ENCODE results near the gene ARL17A.
"Not testable (repeated sequence)": the region's sequence is repeated elsewhere in the genome, so short reads cannot be mapped to it uniquely, and the experiment has no call there.

Gene ARL17A

DNA sequence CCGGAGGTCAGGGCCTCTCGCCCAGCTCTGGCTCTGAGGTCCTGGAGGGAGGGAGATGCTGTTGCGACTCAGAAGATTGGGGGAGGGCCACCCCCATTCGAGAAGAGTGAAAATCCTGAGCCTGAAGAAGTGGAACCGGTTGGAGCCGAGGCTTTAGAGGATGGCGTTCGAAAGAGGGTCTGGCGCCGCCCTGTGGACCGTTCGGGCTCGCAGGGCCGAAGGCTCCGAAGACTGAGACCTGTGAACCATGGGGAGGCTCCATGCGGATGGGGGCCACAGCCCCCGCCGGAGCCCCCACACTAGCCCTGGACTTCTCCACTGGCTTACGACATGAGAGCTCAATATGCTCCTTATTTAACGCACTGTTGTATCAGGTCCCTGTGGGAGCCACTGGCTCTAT lies 20.3 kb downstream of the ARL17A start:
- DNase-seq (ENCODE audit: low read depth in 1 of 2, low spot score in 1 of 2) = not testable (repeated sequence)

DNA sequence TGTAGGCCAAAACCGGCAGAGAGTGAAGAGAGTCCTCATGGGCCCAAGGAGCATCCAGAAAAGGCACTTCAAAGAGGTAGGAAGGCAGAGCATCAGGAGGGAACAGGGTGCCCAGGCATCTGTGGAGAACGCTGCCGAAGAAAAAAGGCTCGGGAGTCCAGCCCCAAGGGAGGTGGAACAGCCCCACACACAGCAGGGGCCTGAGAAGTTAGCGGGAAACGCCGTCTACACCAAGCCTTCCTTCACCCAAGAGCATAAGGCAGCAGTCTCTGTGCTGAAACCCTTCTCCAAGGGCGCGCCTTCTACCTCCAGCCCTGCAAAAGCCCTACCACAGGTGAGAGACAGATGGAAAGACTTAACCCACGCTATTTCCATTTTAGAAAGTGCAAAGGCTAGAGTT lies 30.9 kb downstream of the ARL17A start:
- DNase-seq (ENCODE audit: low read depth in 1 of 2, low spot score in 1 of 2) = not testable (repeated sequence)

DNA sequence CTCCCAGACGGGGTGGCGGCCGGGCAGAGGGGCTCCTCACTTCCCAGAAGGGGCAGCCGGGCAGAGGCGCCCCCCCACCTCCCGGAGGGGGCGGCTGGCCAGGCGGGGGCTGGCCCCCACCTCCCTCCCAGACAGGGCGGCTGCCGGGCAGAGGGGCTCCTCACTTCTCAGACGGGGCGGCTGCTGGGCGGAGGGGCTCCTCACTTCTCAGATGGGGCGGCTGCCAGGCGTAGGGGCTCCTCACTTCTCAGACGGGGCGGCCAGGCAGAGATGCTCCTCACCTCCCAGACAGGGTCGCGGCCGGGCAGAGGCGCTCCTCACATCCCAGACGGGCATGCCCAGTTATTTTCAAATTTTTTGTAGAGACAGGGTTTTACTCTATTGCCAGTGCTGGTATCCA lies 44.8 kb downstream of the ARL17A start:
- not testable (repeated sequence) for DNase-seq (ENCODE audit: low read depth in 1 of 2, low spot score in 1 of 2)

DNA sequence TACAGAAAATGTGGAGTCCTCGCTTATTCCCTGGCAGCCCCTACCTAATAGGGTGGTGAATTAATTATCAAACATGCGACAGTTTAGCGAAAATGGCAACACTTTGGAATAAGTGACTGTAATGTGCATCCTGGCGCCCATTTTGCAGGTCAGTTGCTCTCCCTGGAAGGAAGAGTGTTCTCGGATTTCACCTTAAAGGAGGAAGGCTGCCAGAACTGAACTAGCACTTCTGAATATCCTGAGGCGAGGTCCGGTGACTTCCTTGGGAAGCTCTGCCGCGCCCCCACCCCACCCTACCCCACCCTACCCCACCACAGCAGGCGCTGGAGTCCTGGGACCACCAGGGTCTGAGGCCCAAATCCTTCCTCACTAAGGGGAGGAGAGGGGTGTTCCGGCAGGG lies 67.3 kb downstream of the ARL17A start, which contains the start of gene LRRC37A2:
Gene LRRC37A2 (plus strand): TSS at position 301 of the 400 bp plus-strand sequence. CDS start 245 bp downstream, outside the sequence.
- DNase-seq (ENCODE audit: low read depth in 1 of 2, low spot score in 1 of 2) = not testable (repeated sequence)

DNA sequence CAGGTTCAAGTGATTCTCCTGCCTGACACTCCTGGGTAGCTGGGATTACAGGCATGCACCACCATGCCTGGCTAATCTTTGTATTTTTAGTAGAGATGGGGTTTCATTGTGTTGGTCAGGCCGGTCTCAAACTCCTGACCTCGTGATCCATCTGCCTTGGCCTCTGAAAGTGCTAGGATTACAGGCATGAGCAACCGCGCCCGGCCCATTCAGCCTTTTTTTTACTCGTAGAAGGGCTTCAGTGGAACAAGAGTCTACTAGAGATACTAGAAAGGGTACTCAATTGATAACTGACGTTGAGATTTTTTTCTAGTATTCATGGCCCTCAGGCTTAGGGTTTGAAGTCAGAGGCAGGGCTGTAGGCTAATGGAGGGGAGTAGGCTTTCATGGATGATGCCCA lies 73.6 kb downstream of the ARL17A start:
- DNase-seq (ENCODE audit: low read depth in 1 of 2, low spot score in 1 of 2) = not testable (repeated sequence)

DNA sequence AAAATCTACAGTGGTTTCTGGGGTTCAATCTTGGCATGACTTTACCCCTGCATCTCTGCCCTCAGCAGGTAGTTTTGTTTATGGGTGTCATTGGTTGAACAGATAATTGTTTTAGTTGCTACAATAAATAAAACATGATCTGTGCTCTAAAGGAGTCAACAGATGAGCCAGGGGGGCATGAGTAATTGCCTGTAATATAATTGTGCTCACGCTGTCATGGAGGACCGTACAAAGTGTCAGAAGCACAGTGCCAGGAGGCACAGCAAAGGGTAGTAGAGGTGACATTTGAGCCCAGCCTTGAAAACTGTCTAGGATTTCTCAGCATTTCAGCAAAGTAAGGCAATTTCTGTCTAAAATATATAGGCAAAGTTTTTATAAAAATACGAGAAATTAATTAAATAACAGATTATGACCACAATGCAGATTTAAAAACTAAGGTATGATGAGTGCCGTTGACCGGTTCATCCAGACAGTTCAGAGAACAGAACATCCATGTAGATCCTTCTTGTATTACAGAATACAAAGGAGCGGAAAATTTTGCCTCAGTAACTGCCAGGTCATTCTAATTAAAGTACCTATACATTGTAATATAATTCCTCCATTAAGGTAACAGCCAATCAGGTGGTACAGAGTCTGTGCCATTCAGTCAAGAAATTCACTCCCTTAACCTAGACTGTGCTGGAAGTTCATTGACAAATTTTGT lies 79.9 kb downstream of the ARL17A start:
- DNase-seq (ENCODE audit: low read depth in 1 of 2, low spot score in 1 of 2) = not testable (repeated sequence)

DNA sequence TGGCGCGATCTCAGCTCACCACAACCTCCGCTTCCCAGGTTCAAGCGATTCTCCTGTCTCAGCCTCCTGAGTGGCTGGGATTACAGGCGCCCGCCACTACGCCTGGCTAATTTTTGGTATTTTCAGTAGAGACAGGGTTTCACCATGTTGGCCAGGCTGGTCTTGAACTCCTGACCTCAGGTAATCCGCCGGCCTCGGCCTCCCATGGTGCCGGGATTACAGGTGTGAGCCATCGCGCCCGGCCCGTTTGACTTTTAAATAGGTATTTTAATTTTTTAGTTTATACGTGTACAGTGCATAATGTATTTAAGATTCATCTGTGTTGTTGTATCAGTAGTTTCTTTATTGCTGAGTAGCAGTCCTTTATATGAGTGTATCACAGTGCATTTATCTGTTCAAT lies 87.5 kb downstream of the ARL17A start:
- not testable (repeated sequence) for DNase-seq (ENCODE audit: low read depth in 1 of 2, low spot score in 1 of 2)

DNA sequence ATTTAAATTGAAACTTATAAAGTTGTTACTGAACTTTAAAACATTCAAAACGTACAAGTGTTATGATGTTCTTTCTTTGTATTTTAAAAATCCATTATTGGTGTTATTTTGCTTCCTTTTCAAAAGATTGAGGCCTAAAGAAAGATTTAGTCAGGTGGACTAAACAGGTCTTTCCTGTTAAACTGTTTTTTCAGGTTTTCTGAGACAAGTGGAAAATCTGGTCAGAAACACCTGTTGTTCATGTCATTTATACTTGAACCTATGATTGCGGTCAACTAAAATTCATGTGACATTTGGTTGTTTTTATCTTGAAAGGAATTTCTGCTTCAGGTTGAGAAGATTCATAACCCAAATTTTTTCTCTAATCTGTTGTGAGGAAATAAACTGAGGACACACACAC lies 98.2 kb downstream of the ARL17A start:
- DNase-seq (ENCODE audit: low read depth in 1 of 2, low spot score in 1 of 2) = not testable (repeated sequence)

DNA sequence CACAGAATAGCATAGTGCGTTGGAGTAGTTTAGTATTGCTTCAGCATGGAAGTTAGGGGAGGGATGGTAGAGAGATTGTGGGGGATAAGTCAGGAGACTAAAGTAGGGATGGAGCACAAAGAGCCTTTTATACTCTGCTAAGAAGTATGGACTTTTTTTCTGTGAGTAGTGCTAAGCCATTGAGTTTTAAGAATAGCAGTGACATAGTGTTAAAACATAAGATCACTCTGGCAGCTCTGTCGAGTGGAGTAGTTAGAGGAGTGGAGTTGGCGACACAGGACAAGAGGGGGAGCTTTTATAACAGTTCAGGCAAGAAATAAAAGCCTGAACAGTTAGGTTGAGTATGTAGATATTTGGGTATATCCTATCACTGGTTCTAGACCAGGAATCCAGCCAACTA lies 100.7 kb downstream of the ARL17A start:
- DNase-seq (ENCODE audit: low read depth in 1 of 2, low spot score in 1 of 2) = not testable (repeated sequence)

DNA sequence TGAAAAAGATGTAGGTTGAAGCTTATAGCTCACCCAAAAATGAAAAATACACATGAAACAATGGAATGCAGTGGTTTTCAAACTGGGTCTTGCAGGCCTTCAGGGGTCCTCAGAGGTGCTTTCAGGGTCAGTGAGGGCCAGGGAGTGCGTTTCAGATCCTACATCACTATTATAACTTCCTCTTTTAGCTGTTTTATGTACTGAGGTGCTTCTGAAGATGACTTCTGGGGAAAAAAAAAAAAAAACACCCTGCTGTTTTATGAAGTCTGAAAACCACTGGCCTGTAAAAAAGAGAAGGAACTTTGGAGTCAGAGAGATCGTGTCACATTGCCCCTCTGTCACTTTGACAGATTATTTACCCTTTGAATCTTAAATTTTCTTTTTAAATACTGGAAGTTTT lies 103.9 kb downstream of the ARL17A start:
- not testable (repeated sequence) for DNase-seq (ENCODE audit: low read depth in 1 of 2, low spot score in 1 of 2)

DNA sequence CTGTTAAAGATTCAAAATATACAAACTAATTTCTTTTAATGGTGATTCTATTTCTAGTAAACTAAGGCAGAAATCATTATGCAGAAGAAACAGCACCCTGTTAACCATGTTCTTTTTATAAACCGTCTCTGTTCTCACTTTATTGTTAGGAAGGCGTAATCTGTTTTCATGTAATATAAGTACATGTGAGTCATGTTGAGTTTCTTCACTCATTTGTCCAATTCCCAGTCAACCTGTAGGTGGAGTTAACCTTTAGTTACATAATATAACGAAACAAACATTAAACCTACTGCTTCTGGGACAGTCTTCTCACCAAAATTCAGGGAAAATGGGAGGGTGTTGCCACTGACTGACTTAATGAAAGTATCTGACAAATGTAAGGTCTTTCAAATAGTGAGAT lies 105.0 kb downstream of the ARL17A start:
- not testable (repeated sequence) for DNase-seq (ENCODE audit: low read depth in 1 of 2, low spot score in 1 of 2)

DNA sequence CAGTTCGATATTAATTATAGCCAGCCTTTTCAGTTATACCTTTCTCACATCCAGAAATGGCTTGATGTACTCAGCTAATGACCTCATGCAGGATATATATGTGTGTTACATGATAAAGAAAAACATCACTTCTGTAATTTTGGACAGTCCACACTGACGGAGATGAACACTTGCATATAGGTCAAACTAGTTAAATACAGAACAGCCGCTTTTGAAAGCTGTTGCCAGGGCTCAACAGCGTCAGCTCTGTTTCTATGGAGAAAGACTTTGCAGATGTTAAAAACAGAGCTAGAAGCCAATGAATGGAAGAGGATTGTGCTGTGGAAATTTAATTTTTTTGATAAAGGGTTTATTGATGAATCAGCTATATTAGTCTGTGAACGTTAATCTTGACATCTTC lies 111.9 kb downstream of the ARL17A start:
- not testable (repeated sequence) for DNase-seq (ENCODE audit: low read depth in 1 of 2, low spot score in 1 of 2)
